ENCODE data around the gene LRRC4B. TPM values are rescaled to one million over a fixed set of nuclear protein-coding genes. Genes with fewer than 3 reads are reported as not detected.

LRRC4B gene
- total RNA-seq, 1 experiment from 2014 or later: 3.8 TPM

DNA sequence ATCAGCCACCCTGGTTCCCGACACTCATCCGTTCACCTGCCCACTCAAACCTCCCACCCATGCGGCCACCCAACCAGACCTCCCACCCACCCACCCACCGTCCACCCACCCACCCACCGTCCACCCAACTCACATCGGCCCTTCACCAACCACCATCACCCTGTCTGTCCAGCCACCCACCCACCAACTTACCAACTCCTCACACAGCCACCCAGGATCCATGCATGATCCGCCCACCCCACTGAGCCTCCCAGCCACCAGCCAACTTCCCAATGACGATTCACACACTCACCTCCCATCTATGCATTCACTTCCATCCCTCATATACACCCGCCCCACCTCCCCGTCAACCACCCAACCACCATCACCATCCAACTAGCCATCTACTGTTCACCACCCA is 61.5 kb downstream of the LRRC4B start:
- Histone ChIP-seq H4K8ac (replicated peaks; ENCODE audit: insufficient read length, low read depth, low read length) (no peak overlapping the region), H3K23ac (ENCODE audit: insufficient read length, low read depth, low read length) (no peak overlapping the region), H2BK20ac (ENCODE audit: low read depth, low read length, poor library complexity, severe bottlenecking) (no peak overlapping the region), H3K27ac (ENCODE audit: insufficient read length, low read depth, low read length) (no peak overlapping the region), H3K14ac (ENCODE audit: insufficient read depth, low read length) (no peak overlapping the region), H2BK15ac (ENCODE audit: low read depth, low read length) (no peak overlapping the region), H2AK5ac (ENCODE audit: insufficient read length, low read length) (no peak overlapping the region), H3K27me3 (ENCODE audit: insufficient read depth, low read length) (peaks cover 2% of the 10 kb centered on the region; the same call in 1 of the 2 replicates), H3K79me1 (ENCODE audit: insufficient read depth, low read depth, low read length, poor library complexity, severe bottlenecking) (no peaks in the 10 kb centered on the region), H2BK120ac (ENCODE audit: low read depth, low read length, poor library complexity, severe bottlenecking) (no peak overlapping the region), H3K9me3 (ENCODE audit: control insufficient read depth, low read depth, low read length) (no peaks in the 10 kb centered on the region), H4K91ac (ENCODE audit: insufficient read length, low read depth, low read length) (no peak overlapping the region), H4K20me1 (ENCODE audit: control insufficient read depth, insufficient read depth, insufficient read length) (no peaks in the 10 kb centered on the region), H3T11ph (ENCODE audit: low read length) (no peak overlapping the region), H3K4ac (ENCODE audit: low read depth, low read length) (no peak overlapping the region), H2BK12ac (ENCODE audit: insufficient read length, low read depth, low read length) (no peak overlapping the region), H4K5ac (ENCODE audit: insufficient read length, low read depth, low read length) (no peak overlapping the region), H2AFZ (ENCODE audit: low read length) (no peak overlapping the region), H3K23me2 (ENCODE audit: insufficient read length, low read depth, low read length, poor library complexity, severe bottlenecking) (no peaks in the 10 kb centered on the region), H3K9ac (ENCODE audit: extremely low read depth, insufficient read length, low read length) (no peak overlapping the region), H3K4me1 (ENCODE audit: insufficient read depth, low read length) (no peaks in the 10 kb centered on the region), H3K79me2 (ENCODE audit: insufficient read depth, low read length) (no peaks in the 10 kb centered on the region), H3K56ac (ENCODE audit: insufficient read length, low read depth, low read length) (no peak overlapping the region), H3K18ac (ENCODE audit: insufficient read length, low read depth, low read length) (no peak overlapping the region), H2BK5ac (ENCODE audit: insufficient read length, low read length) (no peak overlapping the region), H3K4me2 (ENCODE audit: insufficient read depth, insufficient read length, low read length) (no peak overlapping the region)
- H3K9me3 Mint-ChIP-seq: no peaks in the 10 kb centered on the region; a peak in 1 of 5 replicates
- no peaks in the 10 kb centered on the region; a peak in 3 of 7 replicates for H3K36me3 Mint-ChIP-seq (ENCODE audit: insufficient read depth in 1 of 3, low read depth in 3 of 3)
- no peak for DNase-seq
- H3K4me1 Mint-ChIP-seq: peaks cover 5 to 12% of the 10 kb centered on the region in 2 experiments
- peaks cover 29% of the 10 kb centered on the region for H3K27me3 Mint-ChIP-seq (ENCODE audit: low read depth)
- H3K27ac Mint-ChIP-seq: no peak overlapping the region
- H3K4me3 Mint-ChIP-seq: no peak overlapping the region
- 100% methylated on average over 2 of the region's 10 CpGs for WGBS (ENCODE audit: extremely low coverage, insufficient read length, low lambda C conversion rate)
- TF ChIP-seq CTCF (conservative IDR thresholded peaks at IDR 0.05): no peak
